Osteocyte (in vitro differentiated cells): Measurements from ENCODE around the gene TEX2. TPM values are rescaled to one million over a fixed set of nuclear protein-coding genes. Genes with fewer than 3 reads are reported as not detected.

Experiments
- DNase-seq: peaks from one replicate; pipeline ENCODE4 v3.0.0; 2021; ENCODE audit warnings: mixed read lengths; ENCODE audit not compliant: unreplicated experiment; ENCODE audit errors: extremely low spot score
- H3K27ac Mint-ChIP-seq: one replicate; pipeline ENCODE4 v1.8.0; 2021; ENCODE audit warnings: mild to moderate bottlenecking, mixed read lengths; ENCODE audit not compliant: unreplicated experiment
- H3K27me3 Mint-ChIP-seq: one replicate; pipeline ENCODE4 v1.8.0; 2021; ENCODE audit warnings: mixed read lengths; ENCODE audit not compliant: unreplicated experiment
- H3K36me3 Mint-ChIP-seq: one replicate; pipeline ENCODE4 v1.8.0; 2021; ENCODE audit warnings: mixed read lengths; ENCODE audit not compliant: unreplicated experiment
- H3K4me1 Mint-ChIP-seq: one replicate; pipeline ENCODE4 v1.8.0; 2021; ENCODE audit warnings: mixed read lengths; ENCODE audit not compliant: unreplicated experiment
- H3K4me3 Mint-ChIP-seq: one replicate; pipeline ENCODE4 v1.8.0; 2021; ENCODE audit warnings: mild to moderate bottlenecking, moderate library complexity, mixed read lengths; ENCODE audit not compliant: unreplicated experiment
- H3K9me3 Mint-ChIP-seq: one replicate; pipeline ENCODE4 v1.8.0; 2021; ENCODE audit warnings: mixed read lengths; ENCODE audit not compliant: unreplicated experiment
- total RNA-seq: library from RNA; stranded (reverse); gene quantifications from 2 replicates; pipeline ENCODE4 v1.2.1, GENCODE V29; 2021
- TF ChIP-seq, protein P1 (sequence below): fragments of 200-600 bp; sonication (generic); IDR thresholded peaks from 2 replicates; pipeline ENCODE4 v1.5.0; 2021; ENCODE audit warnings: antibody characterized with exemption, mild to moderate bottlenecking, moderate library complexity

TEX2 gene
- total RNA-seq, 1 donor from 2014 or later, result 73.5 TPM

DNA sequence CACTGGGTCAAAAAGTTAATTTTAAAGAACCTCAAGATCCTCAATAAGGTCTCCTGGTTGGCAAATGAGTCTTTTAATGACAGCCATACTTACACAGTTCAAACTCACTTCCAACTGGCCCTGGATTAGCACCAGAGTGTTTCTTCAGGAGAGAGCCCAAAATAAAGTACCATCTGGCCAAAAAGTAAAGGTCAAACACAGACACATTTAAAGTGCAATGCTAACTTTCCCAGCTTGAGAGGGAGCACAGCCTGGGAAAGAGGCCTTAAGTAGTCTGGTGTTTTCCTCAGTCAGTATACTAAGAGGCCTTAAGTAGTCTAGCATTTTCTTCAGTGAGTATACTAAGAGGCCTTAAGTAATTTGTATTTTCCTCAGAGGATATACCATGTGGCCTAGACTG, 86.5 kb downstream of the TEX2 start:
- H3K9me3 Mint-ChIP-seq, result no peaks in the 10 kb centered on the region
- H3K36me3 Mint-ChIP-seq, result peaks cover 53% of the 10 kb centered on the region
- TF ChIP-seq, protein P1, sequence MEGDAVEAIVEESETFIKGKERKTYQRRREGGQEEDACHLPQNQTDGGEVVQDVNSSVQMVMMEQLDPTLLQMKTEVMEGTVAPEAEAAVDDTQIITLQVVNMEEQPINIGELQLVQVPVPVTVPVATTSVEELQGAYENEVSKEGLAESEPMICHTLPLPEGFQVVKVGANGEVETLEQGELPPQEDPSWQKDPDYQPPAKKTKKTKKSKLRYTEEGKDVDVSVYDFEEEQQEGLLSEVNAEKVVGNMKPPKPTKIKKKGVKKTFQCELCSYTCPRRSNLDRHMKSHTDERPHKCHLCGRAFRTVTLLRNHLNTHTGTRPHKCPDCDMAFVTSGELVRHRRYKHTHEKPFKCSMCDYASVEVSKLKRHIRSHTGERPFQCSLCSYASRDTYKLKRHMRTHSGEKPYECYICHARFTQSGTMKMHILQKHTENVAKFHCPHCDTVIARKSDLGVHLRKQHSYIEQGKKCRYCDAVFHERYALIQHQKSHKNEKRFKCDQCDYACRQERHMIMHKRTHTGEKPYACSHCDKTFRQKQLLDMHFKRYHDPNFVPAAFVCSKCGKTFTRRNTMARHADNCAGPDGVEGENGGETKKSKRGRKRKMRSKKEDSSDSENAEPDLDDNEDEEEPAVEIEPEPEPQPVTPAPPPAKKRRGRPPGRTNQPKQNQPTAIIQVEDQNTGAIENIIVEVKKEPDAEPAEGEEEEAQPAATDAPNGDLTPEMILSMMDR, result no peak
- no peak for DNase-seq
- H3K27me3 Mint-ChIP-seq, result no peaks in the 10 kb centered on the region
- peaks cover 24% of the 10 kb centered on the region for H3K4me1 Mint-ChIP-seq
- no peak overlapping the region for H3K27ac Mint-ChIP-seq
- no peak overlapping the region for H3K4me3 Mint-ChIP-seq

DNA sequence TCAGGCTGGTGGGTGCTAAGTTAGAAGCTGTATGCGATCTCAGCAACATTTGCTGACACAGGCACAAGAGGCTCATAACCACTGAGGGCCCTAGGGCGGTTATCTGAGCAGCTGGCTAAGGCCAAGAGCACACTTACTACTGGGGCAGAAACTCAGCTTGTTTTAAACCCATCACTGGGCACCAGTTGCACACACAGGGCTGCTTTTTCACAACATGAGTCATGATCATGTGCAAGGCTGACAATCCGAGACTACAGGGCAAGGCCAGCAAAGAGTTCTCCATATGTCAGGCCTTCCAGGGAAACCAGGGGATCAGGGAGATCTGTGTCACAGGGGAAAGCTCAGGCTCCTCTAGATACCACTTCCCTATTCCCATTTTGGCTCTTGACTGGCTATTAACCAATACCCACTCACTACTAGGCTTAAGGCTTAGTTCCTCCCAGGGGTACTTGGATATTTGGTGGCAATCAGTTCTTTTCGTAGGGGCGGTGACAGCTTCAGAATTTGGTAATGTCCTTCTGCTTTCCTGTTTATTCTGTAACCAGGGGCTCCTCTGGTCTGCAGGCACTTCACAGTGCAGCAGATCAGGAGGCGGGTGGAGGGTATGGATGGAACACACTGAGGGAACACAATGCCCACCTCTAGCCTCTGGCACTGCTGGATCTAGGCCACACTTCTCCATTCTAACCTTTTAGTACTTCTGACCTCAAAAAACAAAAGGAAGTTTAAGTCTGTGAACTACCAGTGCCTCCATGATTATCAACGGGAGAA, 88.2 kb downstream of the TEX2 start:
- Mint-ChIP-seq H3K36me3 (peaks cover 58% of the 10 kb centered on the region), H3K27me3 (no peaks in the 10 kb centered on the region), H3K27ac (peak overlapping the region; percentile 84), H3K4me1 (peaks cover 17% of the 10 kb centered on the region), H3K9me3 (no peaks in the 10 kb centered on the region), H3K4me3 (no peak overlapping the region)
- TF ChIP-seq, protein P1, result no peak
- DNase-seq, result no peak

DNA sequence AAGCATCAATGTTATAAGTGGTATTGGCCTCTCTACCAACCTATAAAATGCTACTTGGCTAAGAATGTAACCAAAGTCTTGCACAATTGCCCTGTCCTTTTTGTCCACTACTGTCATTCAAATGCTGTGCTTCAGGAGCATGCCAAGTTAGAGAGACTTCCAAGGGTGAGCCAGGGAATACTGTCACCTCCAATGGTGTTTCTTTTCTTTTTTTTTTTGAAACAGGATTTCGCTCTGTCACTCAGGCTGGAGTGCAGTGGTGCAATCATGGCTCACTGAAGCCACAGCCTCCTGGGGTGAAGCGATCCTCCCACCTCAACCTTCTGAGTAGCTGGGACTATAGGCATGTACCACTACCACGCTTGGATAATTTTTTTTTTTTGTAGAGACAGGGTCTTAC, 89.4 kb downstream of the TEX2 start:
- Mint-ChIP-seq H3K27me3 (no peaks in the 10 kb centered on the region), H3K4me3 (no peak overlapping the region), H3K9me3 (no peaks in the 10 kb centered on the region), H3K27ac (peak overlapping the region; percentile 31), H3K4me1 (peaks cover 15% of the 10 kb centered on the region), H3K36me3 (peaks cover 52% of the 10 kb centered on the region)
- TF ChIP-seq, protein P1, result no peak
- no peak for DNase-seq

DNA sequence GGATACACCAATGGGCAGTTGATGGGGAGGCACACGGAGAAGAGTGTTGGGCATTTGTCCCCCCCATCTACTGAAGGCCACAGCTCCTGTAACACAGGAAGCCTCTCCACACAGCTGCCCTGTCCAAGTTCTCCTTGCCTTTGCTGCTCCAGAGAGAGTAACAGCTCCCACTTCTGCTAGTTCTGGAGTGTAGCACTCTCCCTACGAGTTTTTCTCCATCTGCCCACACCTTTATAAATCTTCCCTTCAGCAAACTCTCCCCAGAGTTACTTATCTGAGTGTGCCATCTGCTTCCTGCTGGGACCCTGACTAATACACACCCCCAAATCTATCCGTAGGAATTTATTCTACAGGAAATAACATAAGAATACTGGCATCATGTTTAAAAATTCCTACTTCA, 90.5 kb downstream of the TEX2 start:
- Mint-ChIP-seq H3K4me3 (no peak overlapping the region), H3K36me3 (peaks cover 43% of the 10 kb centered on the region), H3K9me3 (no peaks in the 10 kb centered on the region), H3K27me3 (no peaks in the 10 kb centered on the region), H3K4me1 (peaks cover 13% of the 10 kb centered on the region), H3K27ac (no peak overlapping the region)
- TF ChIP-seq, protein P1, result no peak
- DNase-seq, result no peak

DNA sequence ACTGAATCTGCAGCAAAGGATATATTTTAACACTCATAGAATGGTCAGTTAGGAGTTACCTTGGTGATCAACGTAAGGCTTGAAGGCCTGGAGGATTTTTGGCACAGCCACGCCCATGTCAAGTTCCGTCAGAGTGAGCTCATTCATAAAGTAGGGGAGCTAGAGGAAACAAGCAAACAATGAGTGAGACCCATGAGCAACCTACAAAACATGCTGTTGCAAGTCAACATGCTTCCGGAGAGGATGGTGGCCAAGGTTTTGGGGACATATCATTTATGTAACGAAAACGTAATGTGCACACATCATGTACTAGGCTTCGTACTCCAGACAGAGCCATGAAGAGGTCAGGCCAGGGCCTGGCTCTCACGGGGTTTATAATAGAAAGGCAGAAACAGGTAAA, 92.0 kb downstream of the TEX2 start:
- no peak for DNase-seq
- H3K4me3 Mint-ChIP-seq, result no peak overlapping the region
- peaks cover 42% of the 10 kb centered on the region for H3K36me3 Mint-ChIP-seq
- H3K9me3 Mint-ChIP-seq, result no peaks in the 10 kb centered on the region
- TF ChIP-seq, protein P1, result no peak
- H3K27me3 Mint-ChIP-seq, result no peaks in the 10 kb centered on the region
- no peak overlapping the region for H3K27ac Mint-ChIP-seq
- H3K4me1 Mint-ChIP-seq, result peaks cover 13% of the 10 kb centered on the region
